Right renal pelvis (tissue), 4 donors: ENCODE results near the gene MGMT. TPM values are rescaled to one million over a fixed set of nuclear protein-coding genes. Genes with fewer than 3 reads are reported as not detected.

Experiments
- DNase-seq, 4 donors: peaks; one replicate each; pipeline ENCODE4 v3.0.0-alpha.2; 2013; ENCODE audit warnings: low read depth in 4 of 4, low spot score in 3 of 4, missing footprints in 1 of 4
- polyA plus RNA-seq, 4 donors: library from polyadenylated mRNA; unstranded; fragments of 120-200 nt; gene quantifications; one replicate each; pipeline ENCODE4 v1.2.1, GENCODE V29; 2013; ENCODE audit not compliant: insufficient read length in 4 of 4

Gene MGMT
- polyA plus RNA-seq, 4 donors, result 17.6 to 24.0 (median 19.9) TPM

GRCh38 chr10:129449893-129450292 is 17.1 kb upstream of the MGMT start:
- no peak for DNase-seq

- no peak for DNase-seq
Observed at GRCh38 chr10:129450391-129450790, 16.6 kb upstream of the MGMT start.

GRCh38 chr10:129455625-129456024 is 11.4 kb upstream of the MGMT start:
- no peak for DNase-seq

GRCh38 chr10:129459762-129460539 is 7.1 kb upstream of the MGMT start:
- no peak for DNase-seq

- DNase-seq, result no peak
Observed at GRCh38 chr10:129462257-129462795, 4.7 kb upstream of the MGMT start.

- DNase-seq, result no peak
Observed at GRCh38 chr10:129464251-129464650, 2.8 kb upstream of the MGMT start.

- peak in 1 of 4 donors; percentile 4 for DNase-seq
Observed at GRCh38 chr10:129465796-129466702, 992 bp upstream of the MGMT start.

GRCh38 chr10:129467359-129468064 is 471 bp downstream of the MGMT start:
- DNase-seq, result peak in 2 of 4 donors; percentile 9 to 16

GRCh38 chr10:129468187-129468586 is 1.1 kb downstream of the MGMT start:
- no peak for DNase-seq

- DNase-seq, result no peak
Observed at GRCh38 chr10:129470103-129470851, 3.2 kb downstream of the MGMT start.

GRCh38 chr10:129471447-129472175 is 4.6 kb downstream of the MGMT start:
- DNase-seq, result no peak

GRCh38 chr10:129472696-129473555 is 5.9 kb downstream of the MGMT start:
- DNase-seq, result no peak

- no peak for DNase-seq
Observed at GRCh38 chr10:129474642-129475041, 7.6 kb downstream of the MGMT start.

- DNase-seq, result no peak
Observed at GRCh38 chr10:129476431-129476830, 9.4 kb downstream of the MGMT start.

- DNase-seq, result no peak
Observed at GRCh38 chr10:129477051-129477450, 10.0 kb downstream of the MGMT start.

- DNase-seq, result no peak
Observed at GRCh38 chr10:129481641-129482040, 14.6 kb downstream of the MGMT start.

GRCh38 chr10:129483430-129484010 is 16.5 kb downstream of the MGMT start:
- no peak for DNase-seq

GRCh38 chr10:129486805-129487204 is 19.8 kb downstream of the MGMT start:
- no peak for DNase-seq
